A673 (cell line): ENCODE data around the gene MRM2. TPM values are rescaled to one million over a fixed set of nuclear protein-coding genes. Genes with fewer than 3 reads are reported as not detected.

Experiments
- BruUV-seq: library from RNA; stranded (reverse); fragments of 400-500 nt; replicated peaks from 2 replicates; lab custom pipeline; 2021; lab: Mats Ljungman, UMichigan
- CTCF ChIA-PET: fragments of 300-600 bp; sonication (Branson Sonifier 250); formaldehyde crosslinking; loops from one replicate; lab custom pipeline; 2022; ENCODE audit warnings: antibody characterized with exemption; lab: Charles Lee
- POLR2A ChIA-PET: fragments of 300-600 bp; sonication (Branson Sonifier 250); formaldehyde crosslinking; loops from one replicate; lab custom pipeline; 2022; ENCODE audit warnings: antibody characterized with exemption; ENCODE audit not compliant: low non-redundant PET; lab: Charles Lee
- DNase-seq: peaks from one replicate; pipeline ENCODE4 v3.0.0-alpha.2; 2015; ENCODE audit warnings: low spot score
- H3K27ac ChIP-seq: fragments of 200-600 bp; sonication (generic); 2 replicates; pipeline ENCODE4 v1.5.1; 2016; ENCODE audit warnings: mixed run types, low read depth, mild to moderate bottlenecking, mixed read lengths, antibody characterized with exemption, low read length; ENCODE audit not compliant: poor library complexity, severe bottlenecking
- H3K27me3 ChIP-seq: fragments of 200-600 bp; sonication (generic); replicated peaks from 2 replicates; pipeline ENCODE4 v1.6.1; 2017; ENCODE audit warnings: mixed run types, low read depth, mild to moderate bottlenecking, mixed read lengths, antibody characterized with exemption, low read length; ENCODE audit not compliant: insufficient read depth, poor library complexity
- H3K36me3 ChIP-seq: fragments of 200-600 bp; sonication (generic); 2 replicates; pipeline ENCODE4 v1.6.1; 2016; ENCODE audit warnings: mixed run types, mild to moderate bottlenecking, mixed read lengths, antibody characterized with exemption, low read length; ENCODE audit not compliant: insufficient read depth, poor library complexity, severe bottlenecking
- H3K4me1 ChIP-seq: fragments of 200-600 bp; sonication (generic); 2 replicates; pipeline ENCODE4 v1.6.1; 2017; ENCODE audit warnings: mixed run types, mild to moderate bottlenecking, mixed read lengths, antibody characterized with exemption, low read length; ENCODE audit not compliant: insufficient read depth, poor library complexity, severe bottlenecking
- H3K4me3 ChIP-seq: fragments of 200-600 bp; sonication (generic); 2 replicates; pipeline ENCODE4 v1.5.1; 2016; ENCODE audit warnings: low read depth, mixed run types, mild to moderate bottlenecking, mixed read lengths, low read length; ENCODE audit not compliant: poor library complexity, severe bottlenecking
- H3K9me3 ChIP-seq: fragments of 200-600 bp; sonication (generic); 2 replicates; pipeline ENCODE4 v1.6.1; 2016; ENCODE audit warnings: mixed run types, low read depth, mild to moderate bottlenecking, mixed read lengths, antibody characterized with exemption, low read length; ENCODE audit not compliant: poor library complexity, severe bottlenecking
- EZH2 ChIP-seq: fragments of 200-600 bp; sonication (generic); IDR thresholded peaks from 2 replicates; pipeline ENCODE4 v1.6.1; 2017; ENCODE audit warnings: borderline replicate concordance, low read depth, mild to moderate bottlenecking, mixed read lengths, antibody characterized with exemption, low read length; ENCODE audit not compliant: poor library complexity, severe bottlenecking
- intact Hi-C: fragments of 100-400 bp; cut with micrococcal nuclease; formaldehyde crosslinking; loops from one replicate; pipeline ENCODE4 v1.10.0; 2022; ENCODE audit not compliant: unreplicated experiment
- total RNA-seq: library from RNA; stranded (reverse); gene quantifications from 2 replicates; pipeline ENCODE4 v1.2.3, GENCODE V29; 2021
- TF ChIP-seq, protein P1 (sequence below): fragments of 300-800, 200-600 bp; sonication (generic); conservative IDR thresholded peaks from 2 replicates; pipeline ENCODE4 v1.5.1; 2017; ENCODE audit warnings: low read depth, mild to moderate bottlenecking, antibody characterized with exemption, low read length, moderate library complexity, mixed read lengths

Gene MRM2
- total RNA-seq, 1 experiment from 2014 or later, result 50.4 TPM

GRCh38 chr7:2218444-2218785, 23.6 kb downstream of the MRM2 start:
- ChIA-PET POLR2A (no interaction called here), CTCF (no interaction called here)
- Histone ChIP-seq H3K9me3 (no peaks in the 10 kb centered on the region), H3K27me3 (no peaks in the 10 kb centered on the region), H3K4me3 (no peak overlapping the region), H3K36me3 (peaks cover 38% of the 10 kb centered on the region), H3K27ac (no peak overlapping the region), H3K4me1 (no peaks in the 10 kb centered on the region)
- BruUV-seq, result no TSS peak
- TF ChIP-seq EZH2, result no peak
- TF ChIP-seq, protein P1, sequence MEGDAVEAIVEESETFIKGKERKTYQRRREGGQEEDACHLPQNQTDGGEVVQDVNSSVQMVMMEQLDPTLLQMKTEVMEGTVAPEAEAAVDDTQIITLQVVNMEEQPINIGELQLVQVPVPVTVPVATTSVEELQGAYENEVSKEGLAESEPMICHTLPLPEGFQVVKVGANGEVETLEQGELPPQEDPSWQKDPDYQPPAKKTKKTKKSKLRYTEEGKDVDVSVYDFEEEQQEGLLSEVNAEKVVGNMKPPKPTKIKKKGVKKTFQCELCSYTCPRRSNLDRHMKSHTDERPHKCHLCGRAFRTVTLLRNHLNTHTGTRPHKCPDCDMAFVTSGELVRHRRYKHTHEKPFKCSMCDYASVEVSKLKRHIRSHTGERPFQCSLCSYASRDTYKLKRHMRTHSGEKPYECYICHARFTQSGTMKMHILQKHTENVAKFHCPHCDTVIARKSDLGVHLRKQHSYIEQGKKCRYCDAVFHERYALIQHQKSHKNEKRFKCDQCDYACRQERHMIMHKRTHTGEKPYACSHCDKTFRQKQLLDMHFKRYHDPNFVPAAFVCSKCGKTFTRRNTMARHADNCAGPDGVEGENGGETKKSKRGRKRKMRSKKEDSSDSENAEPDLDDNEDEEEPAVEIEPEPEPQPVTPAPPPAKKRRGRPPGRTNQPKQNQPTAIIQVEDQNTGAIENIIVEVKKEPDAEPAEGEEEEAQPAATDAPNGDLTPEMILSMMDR, result no peak
- intact Hi-C loops, result no loop called here
- no peak for DNase-seq

DNA sequence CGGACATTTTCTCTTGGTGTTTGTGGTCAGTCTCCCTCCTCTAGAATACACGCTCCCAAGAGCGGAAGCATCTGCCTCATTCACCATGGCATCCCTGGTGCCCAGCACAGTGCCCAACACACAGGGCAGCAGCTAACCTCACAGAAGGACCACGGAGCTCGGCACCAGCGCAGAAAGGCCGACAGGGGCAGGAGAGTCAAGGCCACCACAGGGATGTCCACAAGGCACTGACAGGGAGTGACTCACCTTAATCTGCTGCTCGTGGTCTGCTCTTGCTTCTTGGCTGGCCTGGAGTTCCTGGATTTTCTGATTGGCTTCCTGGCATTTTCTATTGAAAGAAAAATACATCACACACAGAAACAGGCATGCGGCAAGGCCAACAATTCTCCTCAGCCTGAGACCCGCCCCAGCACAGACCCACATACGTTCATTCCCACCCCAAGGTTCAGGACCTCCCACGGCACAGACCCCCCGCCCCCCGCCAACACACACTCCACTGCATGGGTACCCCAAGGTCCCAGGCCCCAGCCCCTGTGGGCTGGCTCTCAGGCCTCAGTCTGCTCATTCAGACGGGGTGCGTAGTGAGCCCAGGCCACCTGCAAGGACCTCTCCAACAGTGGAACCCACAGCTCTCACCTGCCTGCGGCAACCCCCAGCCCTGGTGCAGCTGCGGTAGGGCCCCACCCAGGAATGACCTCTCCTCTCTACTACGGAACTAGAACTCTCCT, 24.1 kb downstream of the MRM2 start:
- H3K27ac ChIP-seq, result no peak overlapping the region
- no peaks in the 10 kb centered on the region for H3K9me3 ChIP-seq
- H3K4me1 ChIP-seq, result no peaks in the 10 kb centered on the region
- DNase-seq, result no peak
- peaks cover 42% of the 10 kb centered on the region for H3K36me3 ChIP-seq
- intact Hi-C loops, result no loop called here
- no TSS peak for BruUV-seq
- TF ChIP-seq EZH2, result no peak
- TF ChIP-seq, protein P1, result no peak
- CTCF ChIA-PET, result no interaction called here
- H3K4me3 ChIP-seq, result no peak overlapping the region
- POLR2A ChIA-PET, result no interaction called here
- no peaks in the 10 kb centered on the region for H3K27me3 ChIP-seq

DNA sequence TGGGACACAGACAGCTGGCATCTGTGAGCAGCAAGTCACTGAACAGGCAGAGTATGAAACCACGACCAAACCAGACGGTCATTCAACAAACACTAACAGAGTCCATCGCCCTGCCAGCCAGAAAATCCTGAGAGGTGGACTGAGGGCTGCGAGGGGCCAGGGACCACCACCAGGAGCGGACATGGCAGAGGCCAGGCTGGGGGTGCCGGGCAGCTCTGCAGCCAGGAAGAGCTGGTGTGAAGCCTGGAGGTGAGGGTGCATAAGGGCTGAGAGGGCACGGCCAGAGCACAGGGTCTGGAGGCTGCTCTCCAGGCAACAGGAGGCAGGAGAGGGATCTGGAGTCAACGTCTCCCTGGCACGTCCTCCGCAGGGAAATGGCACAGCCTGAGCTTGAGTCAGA, 24.8 kb downstream of the MRM2 start:
- no TSS peak for BruUV-seq
- Histone ChIP-seq H3K4me1 (no peaks in the 10 kb centered on the region), H3K27me3 (no peaks in the 10 kb centered on the region), H3K36me3 (peaks cover 49% of the 10 kb centered on the region), H3K9me3 (no peaks in the 10 kb centered on the region), H3K27ac (no peak overlapping the region), H3K4me3 (no peak overlapping the region)
- TF ChIP-seq EZH2, result no peak
- TF ChIP-seq, protein P1, result no peak
- DNase-seq, result no peak
- ChIA-PET POLR2A (no interaction called here), CTCF (no interaction called here)
- intact Hi-C loops, result no loop called here
